Activated naive CD4-positive, alpha-beta T cell treated with anti-CD3 and anti-CD28 coated beads, Interleukin-2, amount 10 ng/mL, durations not matched to agents 7 days and 5 days (primary cell): ENCODE measurements around the gene ALG12.

Experiments
- CTCF ChIA-PET: fragments of 350-600 bp; sonication (Branson Sonifier 250); formaldehyde crosslinking; loops from one replicate; lab custom pipeline; 2021; ENCODE audit warnings: antibody characterized with exemption; lab: Charles Lee
- DNase-seq: peaks from one replicate; pipeline ENCODE4 v3.0.0-alpha.2; 2020
- H3K27ac Mint-ChIP-seq: one replicate; pipeline ENCODE4 v1.8.0; 2021; ENCODE audit warnings: mild to moderate bottlenecking, moderate library complexity, mixed read lengths
- H3K27me3 Mint-ChIP-seq: one replicate; pipeline ENCODE4 v1.8.0; 2021; ENCODE audit warnings: mild to moderate bottlenecking, mixed read lengths
- H3K36me3 Mint-ChIP-seq: one replicate; pipeline ENCODE4 v1.8.0; 2021; ENCODE audit warnings: mixed read lengths
- H3K4me1 Mint-ChIP-seq: one replicate; pipeline ENCODE4 v1.8.0; 2021; ENCODE audit warnings: mixed read lengths
- H3K4me3 Mint-ChIP-seq: one replicate; pipeline ENCODE4 v1.8.0; 2021; ENCODE audit warnings: mild to moderate bottlenecking, moderate library complexity, mixed read lengths
- H3K9me3 Mint-ChIP-seq: one replicate; pipeline ENCODE4 v1.8.0; 2021; ENCODE audit warnings: mixed read lengths

ALG12 gene

GRCh38 chr22:49917974-49918910, at the start of gene ALG12, which contains the start of gene CRELD2:
TSS of gene ALG12 (minus strand) at chr22:49918438. CDS start at chr22:49913765, 4,673 bp downstream.
TSS of gene CRELD2 (plus strand) at chr22:49918634. CDS start at chr22:49918770, 136 bp downstream.
- CTCF ChIA-PET, result interaction anchor here (3.1 kb wide), 1 partner anchor 151 kb away, joined by 14 read pairs; no protein-coding TSS in a partner anchor
- peak within 1 kb of the TSS; percentile 88 for H3K27ac Mint-ChIP-seq
- H3K4me1 Mint-ChIP-seq, result peaks cover 34% of the 10 kb centered on the region
- H3K27me3 Mint-ChIP-seq, result no peaks in the 10 kb centered on the region
- DNase-seq, result peak; percentile 98
- H3K36me3 Mint-ChIP-seq, result peaks cover 15% of the 10 kb centered on the region
- peak within 1 kb of the TSS; percentile 77 for H3K4me3 Mint-ChIP-seq
- no peaks in the 10 kb centered on the region for H3K9me3 Mint-ChIP-seq

- Mint-ChIP-seq H3K27me3 (peaks cover 3% of the 10 kb centered on the region), H3K36me3 (peaks cover 10% of the 10 kb centered on the region), H3K9me3 (no peaks in the 10 kb centered on the region), H3K27ac (no peak overlapping the region), H3K4me1 (peaks cover 38% of the 10 kb centered on the region), H3K4me3 (no peak overlapping the region)
- DNase-seq, result no peak
- CTCF ChIA-PET, result interaction anchor here (0.9 kb wide), 1 partner anchor 37 kb away, joined by 3 read pairs; no protein-coding TSS in a partner anchor
These were observed 49.5 kb upstream of the ALG12 start for GRCh38 chr22:49967706-49968208.

- no peaks in the 10 kb centered on the region for H3K9me3 Mint-ChIP-seq
- H3K36me3 Mint-ChIP-seq, result peaks cover 10% of the 10 kb centered on the region
- H3K4me3 Mint-ChIP-seq, result no peak overlapping the region
- H3K27ac Mint-ChIP-seq, result no peak overlapping the region
- peak; percentile 21 for DNase-seq
- CTCF ChIA-PET, result interaction anchor here (1.0 to 1.2 kb wide), 2 partner anchors 36 to 63 kb away, joined by 4 to 5 read pairs; no protein-coding TSS in a partner anchor
- peaks cover 3% of the 10 kb centered on the region for H3K27me3 Mint-ChIP-seq
- peaks cover 40% of the 10 kb centered on the region for H3K4me1 Mint-ChIP-seq
These were observed 48.8 kb upstream of the ALG12 start for GRCh38 chr22:49966774-49967705.

GRCh38 chr22:49966041-49966773, 48.0 kb upstream of the ALG12 start:
- Mint-ChIP-seq H3K36me3 (peaks cover 16% of the 10 kb centered on the region), H3K4me3 (no peak overlapping the region), H3K27ac (no peak overlapping the region), H3K4me1 (peaks cover 43% of the 10 kb centered on the region), H3K27me3 (peaks cover 3% of the 10 kb centered on the region), H3K9me3 (no peaks in the 10 kb centered on the region)
- peak; percentile 19 for DNase-seq
- CTCF ChIA-PET, result interaction anchor here (1.0 to 1.2 kb wide), 2 partner anchors 35 to 64 kb away, joined by 4 to 5 read pairs; no protein-coding TSS in a partner anchor

- no peaks in the 10 kb centered on the region for H3K9me3 Mint-ChIP-seq
- no peak overlapping the region for H3K4me3 Mint-ChIP-seq
- no peak overlapping the region for H3K27ac Mint-ChIP-seq
- CTCF ChIA-PET, result no interaction called here
- H3K36me3 Mint-ChIP-seq, result peaks cover 16% of the 10 kb centered on the region
- H3K27me3 Mint-ChIP-seq, result no peaks in the 10 kb centered on the region
- DNase-seq, result peak; percentile 21
- H3K4me1 Mint-ChIP-seq, result peaks cover 34% of the 10 kb centered on the region
These were observed 47.1 kb upstream of the ALG12 start for GRCh38 chr22:49965091-49966040.

GRCh38 chr22:49964136-49965090, 46.2 kb upstream of the ALG12 start:
- CTCF ChIA-PET, result interaction anchor here (1.1 to 1.6 kb wide), 2 partner anchors 34 to 190 kb away, joined by 3 to 6 read pairs; no protein-coding TSS in a partner anchor
- H3K27ac Mint-ChIP-seq, result peak overlapping the region; percentile 73
- peak; percentile 23 for DNase-seq
- H3K4me3 Mint-ChIP-seq, result peak overlapping the region; percentile 90
- H3K27me3 Mint-ChIP-seq, result no peaks in the 10 kb centered on the region
- no peaks in the 10 kb centered on the region for H3K9me3 Mint-ChIP-seq
- H3K36me3 Mint-ChIP-seq, result peaks cover 16% of the 10 kb centered on the region
- H3K4me1 Mint-ChIP-seq, result peaks cover 35% of the 10 kb centered on the region

GRCh38 chr22:49963647-49964026, 45.4 kb upstream of the ALG12 start:
- Mint-ChIP-seq H3K36me3 (peaks cover 16% of the 10 kb centered on the region), H3K9me3 (no peaks in the 10 kb centered on the region), H3K4me3 (peak overlapping the region; percentile 90), H3K27me3 (no peaks in the 10 kb centered on the region), H3K4me1 (peaks cover 41% of the 10 kb centered on the region), H3K27ac (peak overlapping the region; percentile 62)
- CTCF ChIA-PET, result interaction anchor here (1.1 to 1.6 kb wide), 2 partner anchors 33 to 190 kb away, joined by 3 to 6 read pairs; no protein-coding TSS in a partner anchor
- peak; percentile 20 for DNase-seq

- peak; percentile 20 for DNase-seq
- peak overlapping the region; percentile 90 for H3K4me3 Mint-ChIP-seq
- CTCF ChIA-PET, result interaction anchor here (0.9 to 1.6 kb wide), 3 partner anchors 8 to 189 kb away, joined by 3 to 6 read pairs (median 3); no protein-coding TSS in a partner anchor
- no peaks in the 10 kb centered on the region for H3K9me3 Mint-ChIP-seq
- H3K27me3 Mint-ChIP-seq, result no peaks in the 10 kb centered on the region
- H3K36me3 Mint-ChIP-seq, result peaks cover 16% of the 10 kb centered on the region
- peaks cover 41% of the 10 kb centered on the region for H3K4me1 Mint-ChIP-seq
- H3K27ac Mint-ChIP-seq, result peak overlapping the region; percentile 71
These were observed 44.8 kb upstream of the ALG12 start for GRCh38 chr22:49962751-49963646.

- H3K27ac Mint-ChIP-seq, result peak overlapping the region; percentile 89
- CTCF ChIA-PET, result interaction anchor here (0.9 kb wide), 1 partner anchor 9 kb away, joined by 3 read pairs; no protein-coding TSS in a partner anchor
- H3K36me3 Mint-ChIP-seq, result peaks cover 16% of the 10 kb centered on the region
- no peaks in the 10 kb centered on the region for H3K27me3 Mint-ChIP-seq
- peak overlapping the region; percentile 90 for H3K4me3 Mint-ChIP-seq
- peak; percentile 75 for DNase-seq
- no peaks in the 10 kb centered on the region for H3K9me3 Mint-ChIP-seq
- H3K4me1 Mint-ChIP-seq, result peaks cover 37% of the 10 kb centered on the region
These were observed 43.9 kb upstream of the ALG12 start for GRCh38 chr22:49962012-49962750.

- DNase-seq, result no peak
- no peaks in the 10 kb centered on the region for H3K9me3 Mint-ChIP-seq
- no peaks in the 10 kb centered on the region for H3K27me3 Mint-ChIP-seq
These were observed 43.4 kb upstream of the ALG12 start for GRCh38 chr22:49961601-49962011.

More at GRCh38 chr22:49961601-49962011, 43.4 kb upstream of the ALG12 start:
- peaks cover 16% of the 10 kb centered on the region for H3K36me3 Mint-ChIP-seq
- peak overlapping the region; percentile 89 for H3K27ac Mint-ChIP-seq
- H3K4me3 Mint-ChIP-seq, result peak overlapping the region; percentile 90
- CTCF ChIA-PET, result no interaction called here
- H3K4me1 Mint-ChIP-seq, result peaks cover 36% of the 10 kb centered on the region
